Natural killer cell (primary cell): ENCODE results near the gene NBPF10. TPM values are rescaled to one million over a fixed set of nuclear protein-coding genes. Genes with fewer than 3 reads are reported as not detected.
"Not testable (repeated sequence)": the region's sequence is repeated elsewhere in the genome, so short reads cannot be mapped to it uniquely, and the experiment has no call there.

Experiments
- ATAC-seq, 3 donors: fragments of 150-1000 bp in 2 of 3; fragments of 200-7000 bp in 1 of 3; cut with Tn5 transposase; 1 replicate in 1 of 3; 2 replicates in 2 of 3; pipeline ENCODE4 v1.10.0; 2021; ENCODE audit warnings: mild to moderate bottlenecking in 2 of 3, moderate library complexity in 2 of 3
- DNase-seq, 2 donors: peaks; one replicate each; pipeline versions ENCODE4 v3.0.0 to v3.0.0-alpha.2; 2013 to 2021; ENCODE audit warnings: mixed read lengths in 1 of 2
- H3K27ac ChIP-seq: one replicate; pipeline ENCODE4 v1.5.1; 2013; ENCODE audit warnings: mild to moderate bottlenecking, low read length
- H3K27me3 ChIP-seq: one replicate; pipeline ENCODE4 v1.6.1; 2013; ENCODE audit warnings: low read length; ENCODE audit not compliant: control insufficient read depth, insufficient read depth
- H3K36me3 ChIP-seq: one replicate; pipeline ENCODE4 v1.6.1; 2013; ENCODE audit warnings: low read length; ENCODE audit not compliant: control insufficient read depth, insufficient read depth
- H3K4me1 ChIP-seq: one replicate; pipeline ENCODE4 v1.6.1; 2013; ENCODE audit warnings: low read length; ENCODE audit not compliant: control insufficient read depth, insufficient read depth
- H3K4me3 ChIP-seq: one replicate; pipeline ENCODE4 v1.5.1; 2013; ENCODE audit warnings: low read length
- H3K9me3 ChIP-seq: one replicate; pipeline ENCODE4 v1.6.1; 2013; ENCODE audit warnings: low read length; ENCODE audit not compliant: control insufficient read depth, insufficient read depth
- H3K27ac Mint-ChIP-seq, 2 donors: one replicate each; pipeline ENCODE4 v1.8.0; 2022; ENCODE audit warnings: mild to moderate bottlenecking in 2 of 2, mixed read lengths in 2 of 2, moderate library complexity in 1 of 2
- H3K27me3 Mint-ChIP-seq, 2 donors: one replicate each; pipeline ENCODE4 v1.8.0; 2022; ENCODE audit warnings: low read depth in 2 of 2, mixed read lengths in 2 of 2
- H3K36me3 Mint-ChIP-seq: one replicate; pipeline ENCODE4 v1.8.0; 2022; ENCODE audit warnings: mixed read lengths
- H3K4me1 Mint-ChIP-seq, 2 donors: one replicate each; pipeline ENCODE4 v1.8.0; 2022; ENCODE audit warnings: mixed read lengths in 2 of 2
- H3K4me3 Mint-ChIP-seq: one replicate; pipeline ENCODE4 v1.8.0; 2022; ENCODE audit warnings: mild to moderate bottlenecking, moderate library complexity, mixed read lengths
- H3K9me3 Mint-ChIP-seq, 2 donors: one replicate each; pipeline ENCODE4 v1.8.0; 2022; ENCODE audit warnings: mixed read lengths in 2 of 2
- WGBS: methylation state at CpG from one replicate; pipeline ENCODE4 v1.1.7; 2013; ENCODE audit warnings: missing lambda C conversion rate; ENCODE audit not compliant: insufficient coverage; 5-methylcytosine and 5-hydroxymethylcytosine counted together
- intact Hi-C: fragments of 100-400 bp; cut with micrococcal nuclease; formaldehyde crosslinking; loops from one replicate; pipeline ENCODE4 v1.14.2; 2022
- total RNA-seq, 4 donors: library from RNA; stranded (reverse); fragments of 120-200 nt in 1 of 4; gene quantifications; one replicate each; pipeline versions ENCODE4 v1.2.3 to v1.2.4, GENCODE V29; 2013 to 2022

The NBPF10 gene
- 1 to 10 TPM; 4.9 TPM for total RNA-seq
- total RNA-seq (2013) = 3.2 TPM

GRCh38 chr1:146144465-146144864 is at the start of gene NBPF10:
TSS of gene NBPF10 (minus strand) at chr1:146144804. CDS start at chr1:146144769, 35 bp downstream.
- ATAC-seq, H3K36me3 ChIP-seq, H3K4me1 Mint-ChIP-seq, DNase-seq, intact Hi-C loops, H3K4me3 Mint-ChIP-seq, H3K9me3 ChIP-seq, H3K4me1 ChIP-seq, H3K27me3 Mint-ChIP-seq, H3K27ac Mint-ChIP-seq, H3K9me3 Mint-ChIP-seq, H3K36me3 Mint-ChIP-seq, H3K27ac ChIP-seq, H3K27me3 ChIP-seq, H3K4me3 ChIP-seq: not testable (repeated sequence)
- WGBS = no CpG with 5 or more reads among the region's 7 CpGs

GRCh38 chr1:146174531-146174930 is 29.9 kb upstream of the NBPF10 start:
- DNase-seq, H3K9me3 ChIP-seq, H3K27ac ChIP-seq, H3K27me3 Mint-ChIP-seq, H3K9me3 Mint-ChIP-seq, H3K36me3 ChIP-seq, H3K27me3 ChIP-seq, H3K4me3 ChIP-seq, H3K4me1 Mint-ChIP-seq, H3K4me3 Mint-ChIP-seq, H3K4me1 ChIP-seq, intact Hi-C loops, H3K36me3 Mint-ChIP-seq, H3K27ac Mint-ChIP-seq, ATAC-seq: not testable (repeated sequence)
- no CpG with 5 or more reads among the region's 5 CpGs for WGBS

- H3K27me3 Mint-ChIP-seq, intact Hi-C loops, ATAC-seq, DNase-seq, H3K27ac ChIP-seq, H3K9me3 Mint-ChIP-seq, H3K36me3 ChIP-seq, H3K4me3 ChIP-seq, H3K4me3 Mint-ChIP-seq, H3K27ac Mint-ChIP-seq, H3K4me1 ChIP-seq, H3K9me3 ChIP-seq, H3K27me3 ChIP-seq, H3K36me3 Mint-ChIP-seq, H3K4me1 Mint-ChIP-seq: not testable (repeated sequence)
- WGBS = no CpG with 5 or more reads among the region's 1 CpG
Observed at GRCh38 chr1:146167740-146168139, 23.1 kb upstream of the NBPF10 start.

DNA sequence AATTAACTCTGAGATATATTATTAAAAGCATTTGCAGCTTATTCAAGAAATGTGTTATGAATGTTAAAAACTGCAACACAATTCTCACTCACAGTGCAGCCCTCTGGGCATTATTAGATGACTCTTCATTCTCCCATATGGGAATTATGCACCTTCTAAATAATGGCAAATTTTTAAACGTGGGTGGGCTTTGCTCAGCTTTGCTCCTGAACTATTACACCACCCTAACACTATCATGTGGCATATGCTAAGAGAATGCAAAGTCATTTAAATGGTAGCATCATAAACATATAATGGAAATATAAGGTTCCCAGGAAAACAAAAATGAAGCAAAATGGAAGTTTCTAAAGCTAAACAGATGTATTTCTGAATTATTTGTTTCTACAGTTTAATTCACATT is 22.7 kb upstream of the NBPF10 start:
- H3K9me3 Mint-ChIP-seq, ATAC-seq, H3K4me1 ChIP-seq, H3K4me3 ChIP-seq, DNase-seq, H3K36me3 ChIP-seq, H3K36me3 Mint-ChIP-seq, H3K27ac ChIP-seq, H3K27me3 Mint-ChIP-seq, H3K4me3 Mint-ChIP-seq, H3K4me1 Mint-ChIP-seq, intact Hi-C loops, H3K27ac Mint-ChIP-seq, H3K9me3 ChIP-seq, H3K27me3 ChIP-seq: not testable (repeated sequence)
- no CpG with 5 or more reads among the region's 1 CpG for WGBS

Other genes with a start within 250 kb of the NBPF10 start
- 1 to 10 TPM in 2 of 3 donors, under 1 TPM in 1; 0.61 to 1.7 (median 1.1) TPM for gene ITGA10, start 234.8 kb downstream of the NBPF10 start, total RNA-seq
- 10 to 100 TPM; 20.6 to 26.0 (median 24.9) TPM for gene PEX11B, start 226.1 kb downstream of the NBPF10 start, total RNA-seq
- gene RBM8A, start 217.3 kb downstream of the NBPF10 start, total RNA-seq = 100 to 1,000 TPM; 172 to 204 (median 200) TPM
- 10 to 100 TPM; 33.4 to 41.3 (median 38.2) TPM for gene LIX1L, start 186.8 kb downstream of the NBPF10 start, total RNA-seq
- gene ANKRD34A, start 180.2 kb downstream of the NBPF10 start, total RNA-seq = 1 to 10 TPM; 1.4 to 1.9 (median 1.4) TPM
- 10 to 100 TPM; 34.9 to 37.5 (median 37.4) TPM for gene POLR3GL, start 180.1 kb downstream of the NBPF10 start, total RNA-seq
- 1,000 to 10,000 TPM in 2 of 3 donors, 100 to 1,000 TPM in 1; 984 to 1,724 (median 1,422) TPM for gene TXNIP, start 148.2 kb downstream of the NBPF10 start, total RNA-seq
- not detected for gene HJV, start 123.1 kb downstream of the NBPF10 start, total RNA-seq
- gene NOTCH2NLA, start 84.2 kb upstream of the NBPF10 start, total RNA-seq = 10 to 100 TPM; 36.4 to 59.0 (median 41.0) TPM